Endothelial cell of umbilical vein (primary cell): ENCODE data around the gene COMMD9. TPM values are rescaled to one million over a fixed set of nuclear protein-coding genes. Genes with fewer than 3 reads are reported as not detected.

Source experiments
- BruUV-seq: library from RNA; stranded (reverse); fragments of 400-500 nt; replicated peaks from 2 replicates; lab custom pipeline; 2021; lab: Mats Ljungman, UMichigan
- CTCF ChIA-PET: fragments of 300-600, 350-600 bp; sonication (Branson Sonifier 250); formaldehyde crosslinking; loops from one replicate; lab custom pipeline; 2021; ENCODE audit warnings: antibody characterized with exemption, inconsistent platforms; lab: Charles Lee
- POLR2A ChIA-PET: fragments of 300-600, 350-600 bp; sonication (Branson Sonifier 250); formaldehyde crosslinking; loops from one replicate; lab custom pipeline; 2021; ENCODE audit warnings: antibody characterized with exemption, inconsistent platforms; lab: Charles Lee
- DNase-seq: peaks from one replicate; pipeline ENCODE4 v3.0.0-alpha.2; 2011; ENCODE audit warnings: low read depth, low spot score
- FAIRE-seq: peaks from 2 replicates; lab custom pipeline; 2011; peaks lifted over from hg19 to GRCh38; lab: Jason Lieb, UNC
- H2AFZ ChIP-seq: 2 replicates; pipeline ENCODE4 v1.6.0; 2012; ENCODE audit warnings: low read depth, low read length, control low read depth, inconsistent platforms
- H3K27ac ChIP-seq: 2 replicates; pipeline ENCODE4 v1.5.1; 2011; ENCODE audit warnings: low read depth, mild to moderate bottlenecking, control low read depth, low read length, moderate library complexity; ENCODE audit not compliant: insufficient read depth
- H3K27me3 ChIP-seq, 2 experiments: 2 replicates each; pipeline versions ENCODE4 v1.6.0 to v1.6.1; 2011; ENCODE audit warnings: low read length in 2 of 2, mixed read lengths in 1 of 2; ENCODE audit not compliant: control insufficient read depth in 2 of 2, insufficient read depth in 2 of 2
- H3K36me3 ChIP-seq, 2 experiments: 2 replicates in 1 of 2; 3 replicates in 1 of 2; pipeline ENCODE4 v1.5.1; 2011; ENCODE audit warnings: low read length in 2 of 2, mild to moderate bottlenecking in 1 of 2, moderate library complexity in 1 of 2; ENCODE audit not compliant: control insufficient read depth in 2 of 2, insufficient read depth in 2 of 2; ENCODE audit errors: extremely low read depth in 1 of 2
- H3K4me1 ChIP-seq: 3 replicates; pipeline ENCODE4 v1.5.1; 2011; ENCODE audit warnings: mild to moderate bottlenecking, low read length; ENCODE audit not compliant: control insufficient read depth, insufficient read depth; ENCODE audit errors: extremely low read depth
- H3K4me2 ChIP-seq: 2 replicates; pipeline ENCODE4 v1.6.1; 2011; ENCODE audit warnings: low read length, control low read depth, mixed read lengths; ENCODE audit not compliant: insufficient read depth
- H3K4me3 ChIP-seq, 3 experiments: fragments of 200-600 bp in 1 of 3; sonication (generic), shearing (Covaris generic) in 1 of 3; replicated peaks in 1 of 3; 2 replicates each; pipeline ENCODE4 v1.5.1; 2011 to 2016; ENCODE audit warnings: control low read depth in 3 of 3, low read length in 3 of 3, mild to moderate bottlenecking in 2 of 3, inconsistent platforms in 1 of 3, low read depth in 1 of 3, moderate library complexity in 1 of 3; ENCODE audit not compliant: insufficient read depth in 1 of 3
- H3K79me2 ChIP-seq: 2 replicates; pipeline ENCODE4 v1.6.0; 2012; ENCODE audit warnings: low read length, inconsistent platforms; ENCODE audit not compliant: control insufficient read depth, insufficient read depth
- H3K9ac ChIP-seq: replicated peaks from 2 replicates; pipeline ENCODE3; 2011; ENCODE audit warnings: low read length, control low read depth; ENCODE audit not compliant: insufficient read depth; ENCODE audit errors: extremely low read depth
- H3K9me1 ChIP-seq: replicated peaks from 3 replicates; pipeline ENCODE4 v1.6.0; 2011; ENCODE audit warnings: mild to moderate bottlenecking, low read length; ENCODE audit not compliant: control insufficient read depth, insufficient read depth; ENCODE audit errors: extremely low read depth
- H3K9me3 ChIP-seq: replicated peaks from 2 replicates; pipeline ENCODE4 v1.5.1; 2012; ENCODE audit warnings: low read length, inconsistent platforms; ENCODE audit not compliant: control insufficient read depth, insufficient read depth
- H4K20me1 ChIP-seq: replicated peaks from 2 replicates; pipeline ENCODE3; 2011; ENCODE audit warnings: mild to moderate bottlenecking, low read length; ENCODE audit not compliant: control insufficient read depth, insufficient read depth; ENCODE audit errors: extremely low read depth
- CTCF ChIP-seq, 2 donors: IDR thresholded peaks; 1 replicate in 1 of 2; 2 replicates in 1 of 2; pipeline ENCODE4 v1.5.1; 2011; ENCODE audit warnings: low read length in 2 of 2, mild to moderate bottlenecking in 2 of 2, moderate library complexity in 2 of 2, control low read depth in 1 of 2, inconsistent platforms in 1 of 2, low read depth in 1 of 2; ENCODE audit not compliant: insufficient read depth in 1 of 2; ENCODE audit errors: extremely low read depth in 1 of 2
- EZH2 ChIP-seq: IDR thresholded peaks from 2 replicates; pipeline ENCODE4 v1.6.1; 2012; ENCODE audit warnings: borderline replicate concordance, low read depth, mild to moderate bottlenecking, moderate library complexity, low read length, inconsistent platforms; ENCODE audit not compliant: severe bottlenecking
- FOS ChIP-seq: IDR thresholded peaks from 2 replicates; pipeline ENCODE4 v1.6.1; 2011; ENCODE audit warnings: mild to moderate bottlenecking, low read length, moderate library complexity, borderline replicate concordance; ENCODE audit not compliant: insufficient read depth
- MAX ChIP-seq: IDR thresholded peaks from 2 replicates; pipeline ENCODE4 v1.6.1; 2011; ENCODE audit not compliant: insufficient read depth, insufficient read length
- MYC ChIP-seq: IDR thresholded peaks from one replicate; pipeline ENCODE4 v1.6.1; 2011; ENCODE audit warnings: mild to moderate bottlenecking, low read depth, low read length
- POLR2A ChIP-seq: IDR thresholded peaks from 2 replicates; pipeline ENCODE4 v1.6.1; 2012; ENCODE audit warnings: low read depth, mild to moderate bottlenecking, control low read depth, low read length
- POLR2AphosphoS5 ChIP-seq: IDR thresholded peaks from 2 replicates; pipeline ENCODE4 v1.6.1; 2012; ENCODE audit warnings: low read depth, mild to moderate bottlenecking, control low read depth, low read length, moderate library complexity; ENCODE audit not compliant: insufficient read depth
- dilution Hi-C: fragments of 300-500 bp; cut with MboI; formaldehyde crosslinking; loops from one replicate; pipeline ENCODE4 v1.15.0; 2019; ENCODE audit warnings: low sequenced_read_pairs; ENCODE audit not compliant: extremely low pct_ligation_motif_present
- intact Hi-C: fragments of 100-400 bp; cut with micrococcal nuclease; formaldehyde crosslinking; loops from one replicate; pipeline ENCODE4 v1.10.0; 2022
- polyA plus RNA-seq, 4 experiments: library from polyadenylated mRNA; depleted of rRNA in 3 of 4; stranded (reverse) in 3 of 4; unstranded in 1 of 4; fragments of >200 nt; gene quantifications; 2 replicates each; pipeline versions ENCODE4 v1.2.1 to v1.2.3, GENCODE V29; 2011 to 2012; ENCODE audit warnings: missing spikeins in 1 of 4
- total RNA-seq: library from RNA; stranded (reverse); gene quantifications from 2 replicates; pipeline ENCODE4 v1.2.3, GENCODE V29; 2021

COMMD9 gene
- total and polyA plus RNA-seq, 2 donors (not counting 3 experiments of a cell fraction or from before 2014, with no cell fraction given): 65.1 to 78.9 TPM

GRCh38 chr11:36234825-36235224 lies 54.4 kb downstream of the COMMD9 start:
- Histone ChIP-seq H3K79me2 (no peaks in the 10 kb centered on the region), H2AFZ (no peak overlapping the region), H3K9ac (no peak overlapping the region), H3K27me3 (no peaks in the 10 kb centered on the region), H4K20me1 (no peaks in the 10 kb centered on the region), H3K4me2 (no peak overlapping the region), H3K36me3 (no peaks in the 10 kb centered on the region), H3K9me1 (no peaks in the 10 kb centered on the region), H3K27ac (no peak overlapping the region), H3K4me1 (peaks cover 13% of the 10 kb centered on the region), H3K9me3 (no peaks in the 10 kb centered on the region), H3K4me3 (no peak overlapping the region)
- dilution Hi-C loops (no loop called here), intact Hi-C loops (no loop called here)
- no peak for FAIRE-seq
- DNase-seq: no peak
- ChIA-PET POLR2A (no interaction called here), CTCF (interaction anchor here (0.8 to 1.1 kb wide), 3 partner anchors 15 to 413 kb away, joined by 3 read pairs; no protein-coding TSS in a partner anchor)
- BruUV-seq: no TSS peak
- no peak for TF ChIP-seq MYC
- no peak for TF ChIP-seq EZH2
- TF ChIP-seq CTCF (IDR thresholded peaks at IDR 0.05; ENCODE audit: extremely low read depth in 1 of 2, insufficient read depth in 1 of 2, low read depth in 1 of 2, low read length in 2 of 2): no peak
- no peak for TF ChIP-seq POLR2A
- TF ChIP-seq FOS: no peak
- no peak for TF ChIP-seq MAX
- no peak for TF ChIP-seq POLR2AphosphoS5
